Measurements from ENCODE around the gene ARHGAP31.

DNA sequence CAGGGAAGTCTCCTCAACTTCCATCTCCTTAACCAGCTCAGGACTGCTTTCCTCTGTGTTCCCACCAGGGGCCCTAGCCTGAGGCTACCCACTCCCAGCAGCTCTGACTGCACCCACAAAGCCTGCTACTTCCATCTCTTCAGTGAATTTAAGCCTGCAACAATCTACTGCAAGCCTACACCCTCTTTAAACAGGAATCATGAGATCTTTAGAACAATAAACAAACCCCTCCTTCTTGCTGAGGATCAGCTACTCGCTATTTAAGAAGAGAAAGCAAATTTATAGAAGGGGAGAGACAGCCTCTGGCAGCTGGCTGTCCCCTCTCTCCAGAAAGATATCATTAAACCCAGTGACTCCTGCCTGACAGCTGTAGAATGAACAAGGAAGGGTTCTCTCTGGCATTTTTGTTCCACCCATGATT, 51.9 kb downstream of the ARHGAP31 start:
- TF ChIP-seq HDAC6 (IDR thresholded peaks at IDR 0.05; ENCODE audit: unreplicated experiment) (no peak), GABPA (IDR thresholded peaks at IDR 0.05; ENCODE audit: low read depth) (no peak), KDM1A (IDR thresholded peaks at IDR 0.05; ENCODE audit: borderline replicate concordance) (no peak), TAF1 (IDR thresholded peaks at IDR 0.05; ENCODE audit: borderline replicate concordance, low read depth, low read length) (no peak), ZBTB33 (IDR thresholded peaks at IDR 0.05) (no peak), POLR2AphosphoS5 (IDR thresholded peaks at IDR 0.05; ENCODE audit: low read length) (no peak), PAX5 (IDR thresholded peaks at IDR 0.05; ENCODE audit: borderline replicate concordance, low read depth, low read length) (no peak), TARDBP (IDR thresholded peaks at IDR 0.05; ENCODE audit: borderline replicate concordance) (no peak), FOXK2 (IDR thresholded peaks at IDR 0.05) (no peak), ZZZ3 (IDR thresholded peaks at IDR 0.05; ENCODE audit: control insufficient read depth, insufficient read length, low read depth) (no peak), POLR2A (IDR thresholded peaks at IDR 0.05; ENCODE audit: low read depth, low read length) (no peak), SMAD1 (IDR thresholded peaks at IDR 0.05; ENCODE audit: low read depth, partially characterized antibody) (no peak)
- TF ChIP-seq, protein P1, sequence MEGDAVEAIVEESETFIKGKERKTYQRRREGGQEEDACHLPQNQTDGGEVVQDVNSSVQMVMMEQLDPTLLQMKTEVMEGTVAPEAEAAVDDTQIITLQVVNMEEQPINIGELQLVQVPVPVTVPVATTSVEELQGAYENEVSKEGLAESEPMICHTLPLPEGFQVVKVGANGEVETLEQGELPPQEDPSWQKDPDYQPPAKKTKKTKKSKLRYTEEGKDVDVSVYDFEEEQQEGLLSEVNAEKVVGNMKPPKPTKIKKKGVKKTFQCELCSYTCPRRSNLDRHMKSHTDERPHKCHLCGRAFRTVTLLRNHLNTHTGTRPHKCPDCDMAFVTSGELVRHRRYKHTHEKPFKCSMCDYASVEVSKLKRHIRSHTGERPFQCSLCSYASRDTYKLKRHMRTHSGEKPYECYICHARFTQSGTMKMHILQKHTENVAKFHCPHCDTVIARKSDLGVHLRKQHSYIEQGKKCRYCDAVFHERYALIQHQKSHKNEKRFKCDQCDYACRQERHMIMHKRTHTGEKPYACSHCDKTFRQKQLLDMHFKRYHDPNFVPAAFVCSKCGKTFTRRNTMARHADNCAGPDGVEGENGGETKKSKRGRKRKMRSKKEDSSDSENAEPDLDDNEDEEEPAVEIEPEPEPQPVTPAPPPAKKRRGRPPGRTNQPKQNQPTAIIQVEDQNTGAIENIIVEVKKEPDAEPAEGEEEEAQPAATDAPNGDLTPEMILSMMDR (IDR thresholded peaks at IDR 0.05 in 2 of 3, conservative IDR thresholded peaks at IDR 0.05 in 1 of 3; ENCODE audit: control insufficient read depth in 2 of 3, extremely low read depth in 1 of 3, insufficient read depth in 1 of 3, low read depth in 3 of 3, low read length in 3 of 3): no peak
- TF ChIP-seq, protein P2, sequence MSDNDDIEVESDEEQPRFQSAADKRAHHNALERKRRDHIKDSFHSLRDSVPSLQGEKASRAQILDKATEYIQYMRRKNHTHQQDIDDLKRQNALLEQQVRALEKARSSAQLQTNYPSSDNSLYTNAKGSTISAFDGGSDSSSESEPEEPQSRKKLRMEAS (IDR thresholded peaks at IDR 0.05; ENCODE audit: low read depth, low read length): no peak
